ENCODE measurements around the gene RNF150.

DNA sequence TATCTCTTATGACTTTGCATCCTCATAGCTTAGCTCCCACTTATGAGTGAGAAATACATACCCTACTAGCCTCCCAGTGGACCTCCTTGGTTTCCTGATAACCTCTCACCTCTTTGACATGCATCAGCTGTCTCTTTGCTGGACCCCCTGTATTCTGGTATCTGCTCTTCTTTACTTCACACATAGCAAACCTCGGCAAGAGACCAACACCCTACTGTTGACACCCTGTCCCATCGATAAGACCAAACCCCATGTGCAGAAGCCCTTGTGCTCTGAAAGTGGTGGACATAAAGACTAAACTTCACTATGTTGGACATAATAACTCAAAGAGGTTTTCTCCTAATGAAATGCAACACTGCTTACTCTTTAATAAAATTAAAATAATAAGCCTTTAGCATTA, 75.7 kb downstream of the RNF150 start:
- TF ChIP-seq CTCF (IDR thresholded peaks at IDR 0.05) (no peak), POLR2A (IDR thresholded peaks at IDR 0.05) (no peak)

All from uterus (tissue), 2 donors.